SK-N-MC (cell line): Measurements from ENCODE around the gene METTL24.
"Not testable (repeated sequence)": the region's sequence is repeated elsewhere in the genome, so short reads cannot be mapped to it uniquely, and the experiment has no call there.

Source experiments
- EZH2 ChIP-seq: fragments of 200-600 bp; sonication (generic); IDR thresholded peaks from one replicate; pipeline ENCODE4 v1.6.1; 2017; ENCODE audit warnings: antibody characterized with exemption
- POLR2AphosphoS5 ChIP-seq: IDR thresholded peaks from 2 replicates; pipeline ENCODE4 v1.6.1; 2012; ENCODE audit warnings: mild to moderate bottlenecking, low read depth, low read length, borderline replicate concordance

DNA sequence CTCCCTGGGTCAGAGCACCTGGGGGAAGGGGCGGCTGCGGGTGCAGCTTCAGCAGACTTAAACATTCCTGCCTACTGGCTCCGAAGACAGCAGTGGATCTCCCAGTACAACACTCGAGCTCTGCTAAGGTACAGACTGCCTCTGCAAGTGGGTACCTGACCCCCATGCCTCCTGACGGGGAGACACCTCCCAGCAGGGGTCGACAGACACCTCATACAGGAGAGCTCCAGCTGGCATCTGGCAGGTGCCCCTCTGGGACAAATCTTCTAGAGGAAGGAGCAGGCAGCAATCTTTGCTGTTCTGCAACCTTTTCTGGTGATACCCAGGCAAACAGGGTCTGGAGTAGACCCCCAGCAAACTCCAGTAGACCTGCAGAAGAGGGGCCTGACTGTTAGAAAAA, 54.5 kb downstream of the METTL24 start:
- TF ChIP-seq EZH2, POLR2AphosphoS5: not testable (repeated sequence)
